ENCODE data around the gene KCTD21.

The KCTD21 gene

GRCh38 chr11:78212586-78213371 lies 24.4 kb upstream of the KCTD21 start:
- TF ChIP-seq, protein P1, sequence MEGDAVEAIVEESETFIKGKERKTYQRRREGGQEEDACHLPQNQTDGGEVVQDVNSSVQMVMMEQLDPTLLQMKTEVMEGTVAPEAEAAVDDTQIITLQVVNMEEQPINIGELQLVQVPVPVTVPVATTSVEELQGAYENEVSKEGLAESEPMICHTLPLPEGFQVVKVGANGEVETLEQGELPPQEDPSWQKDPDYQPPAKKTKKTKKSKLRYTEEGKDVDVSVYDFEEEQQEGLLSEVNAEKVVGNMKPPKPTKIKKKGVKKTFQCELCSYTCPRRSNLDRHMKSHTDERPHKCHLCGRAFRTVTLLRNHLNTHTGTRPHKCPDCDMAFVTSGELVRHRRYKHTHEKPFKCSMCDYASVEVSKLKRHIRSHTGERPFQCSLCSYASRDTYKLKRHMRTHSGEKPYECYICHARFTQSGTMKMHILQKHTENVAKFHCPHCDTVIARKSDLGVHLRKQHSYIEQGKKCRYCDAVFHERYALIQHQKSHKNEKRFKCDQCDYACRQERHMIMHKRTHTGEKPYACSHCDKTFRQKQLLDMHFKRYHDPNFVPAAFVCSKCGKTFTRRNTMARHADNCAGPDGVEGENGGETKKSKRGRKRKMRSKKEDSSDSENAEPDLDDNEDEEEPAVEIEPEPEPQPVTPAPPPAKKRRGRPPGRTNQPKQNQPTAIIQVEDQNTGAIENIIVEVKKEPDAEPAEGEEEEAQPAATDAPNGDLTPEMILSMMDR (IDR thresholded peaks at IDR 0.05; ENCODE audit: control extremely low read depth, extremely low read depth, low read depth, missing control alignments) = no peak
- no peak for DNase-seq (ENCODE audit: extremely low spot score)
- CTCF ChIA-PET = interaction anchor here (0.7 to 1.0 kb wide), 2 partner anchors 13 to 179 kb away, joined by 3 read pairs; no protein-coding TSS in a partner anchor
- POLR2A ChIA-PET = no interaction called here

DNA sequence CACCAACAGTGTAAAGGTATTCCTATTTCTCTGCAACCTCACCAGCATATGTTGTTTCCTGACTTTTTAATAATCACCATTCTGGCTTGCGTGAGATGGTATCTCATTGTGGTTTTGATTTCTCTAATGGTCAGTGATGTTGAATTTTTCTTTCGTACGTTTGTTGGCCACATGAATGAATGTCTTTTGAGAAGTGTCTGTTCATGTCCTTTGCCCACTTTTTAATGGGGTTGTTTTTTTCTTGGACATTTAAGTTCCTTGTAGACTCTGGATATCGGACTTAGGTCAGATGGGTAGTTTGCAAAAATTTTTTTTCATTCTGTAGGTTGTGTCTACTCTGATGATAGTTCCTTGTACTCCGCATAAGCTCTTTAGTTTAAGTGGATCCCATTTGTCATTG lies 23.1 kb upstream of the KCTD21 start:
- TF ChIP-seq, protein P1 (IDR thresholded peaks at IDR 0.05; ENCODE audit: control extremely low read depth, extremely low read depth, low read depth, missing control alignments) = no peak
- ChIA-PET CTCF (no interaction called here), POLR2A (interaction anchor here (0.6 kb wide), 1 partner anchor 172 kb away, joined by 6 read pairs; no protein-coding TSS in a partner anchor)

GRCh38 chr11:78210000-78210608 lies 21.7 kb upstream of the KCTD21 start:
- ChIA-PET CTCF (no interaction called here), POLR2A (no interaction called here)
- TF ChIP-seq, protein P1 (IDR thresholded peaks at IDR 0.05; ENCODE audit: control extremely low read depth, extremely low read depth, low read depth, missing control alignments) = no peak
- no peak for DNase-seq (ENCODE audit: extremely low spot score)

More for the DNA sequence above, 23.1 kb upstream of the KCTD21 start:
- DNase-seq (ENCODE audit: extremely low spot score) = no peak

GRCh38 chr11:78209478-78209877 lies 21.1 kb upstream of the KCTD21 start:
- TF ChIP-seq, protein P1 (IDR thresholded peaks at IDR 0.05; ENCODE audit: control extremely low read depth, extremely low read depth, low read depth, missing control alignments) = no peak
- POLR2A ChIA-PET = no interaction called here
- CTCF ChIA-PET = interaction anchor here (1.3 kb wide), 1 partner anchor 9 kb away, joined by 3 read pairs; no protein-coding TSS in a partner anchor

GRCh38 chr11:78208257-78209165 lies 20.1 kb upstream of the KCTD21 start:
- CTCF ChIA-PET = interaction anchor here (1.3 kb wide), 1 partner anchor 8 kb away, joined by 3 read pairs; no protein-coding TSS in a partner anchor
- POLR2A ChIA-PET = no interaction called here
- TF ChIP-seq, protein P1 (IDR thresholded peaks at IDR 0.05; ENCODE audit: control extremely low read depth, extremely low read depth, low read depth, missing control alignments) = no peak
- DNase-seq (ENCODE audit: extremely low spot score) = no peak

More at GRCh38 chr11:78209478-78209877, 21.1 kb upstream of the KCTD21 start:
- no peak for DNase-seq (ENCODE audit: extremely low spot score)
